GM18861 (cell line): ENCODE results near the gene MYH8.

ENCODE experiments used
- ATAC-seq: cut with Tn5 transposase; IDR thresholded peaks from one replicate; pipeline ENCODE4 v1.9.1; 2021; ENCODE audit not compliant: unreplicated experiment

MYH8 gene

GRCh38 chr17:10421900-10422542, at the start of gene MYH8:
MYH8 (minus strand) TSS chr17:10421950; CDS start chr17:10420227, 1,723 bp downstream.
- no peak for ATAC-seq

- ATAC-seq: no peak
Measured at GRCh38 chr17:10469459-10469858, 47.7 kb upstream of the MYH8 start, which contains the start of gene MYH4. MYH4 (minus strand) TSS chr17:10469559; CDS start chr17:10466745, 2,814 bp downstream.

GRCh38 chr17:10463402-10463801, 41.7 kb upstream of the MYH8 start:
- no peak for ATAC-seq

- no peak for ATAC-seq
Measured at GRCh38 chr17:10460062-10460461, 38.3 kb upstream of the MYH8 start.

GRCh38 chr17:10458701-10459100, 37.0 kb upstream of the MYH8 start:
- no peak for ATAC-seq

- no peak for ATAC-seq
Measured at GRCh38 chr17:10457952-10458351, 36.2 kb upstream of the MYH8 start.

GRCh38 chr17:10447026-10447931, 25.5 kb upstream of the MYH8 start:
- no peak for ATAC-seq

GRCh38 chr17:10439816-10440215, 18.1 kb upstream of the MYH8 start:
- no peak for ATAC-seq

GRCh38 chr17:10435096-10435495, 13.3 kb upstream of the MYH8 start:
- no peak for ATAC-seq

- ATAC-seq: no peak
Measured at GRCh38 chr17:10429421-10430045, 7.8 kb upstream of the MYH8 start.

GRCh38 chr17:10428781-10429180, 7.0 kb upstream of the MYH8 start:
- ATAC-seq: no peak

GRCh38 chr17:10421211-10421610, 539 bp downstream of the MYH8 start:
- ATAC-seq: no peak

GRCh38 chr17:10420811-10421210, 939 bp downstream of the MYH8 start:
- ATAC-seq: no peak

GRCh38 chr17:10417431-10417830, 4.3 kb downstream of the MYH8 start:
- no peak for ATAC-seq

- ATAC-seq: no peak
Measured at GRCh38 chr17:10415161-10415560, 6.6 kb downstream of the MYH8 start.

- ATAC-seq: no peak
Measured at GRCh38 chr17:10403589-10403988, 18.2 kb downstream of the MYH8 start.

GRCh38 chr17:10398352-10398751, 23.4 kb downstream of the MYH8 start:
- no peak for ATAC-seq

GRCh38 chr17:10396524-10397163, 25.1 kb downstream of the MYH8 start:
- no peak for ATAC-seq

GRCh38 chr17:10394201-10394887, 27.4 kb downstream of the MYH8 start:
- ATAC-seq: no peak

GRCh38 chr17:10392880-10393279, 28.9 kb downstream of the MYH8 start:
- no peak for ATAC-seq

GRCh38 chr17:10385871-10386270, 35.9 kb downstream of the MYH8 start:
- ATAC-seq: no peak
